Suprapubic skin (tissue), 4 donors: ENCODE results near the gene PEPD. TPM values are rescaled to one million over a fixed set of nuclear protein-coding genes. Genes with fewer than 3 reads are reported as not detected.

ENCODE experiments used
- DNase-seq, 2 donors: peaks; one replicate each; pipeline ENCODE4 v3.0.0-alpha.2; 2019; ENCODE audit warnings: low spot score in 2 of 2
- H3K27ac ChIP-seq: fragments of 200-600 bp; sonication (generic); one replicate; pipeline ENCODE4 v1.5.1; 2019
- H3K27me3 ChIP-seq: fragments of 200-600 bp; sonication (generic); one replicate; pipeline ENCODE4 v1.5.1; 2019
- H3K36me3 ChIP-seq: fragments of 200-600 bp; sonication (generic); one replicate; pipeline ENCODE4 v1.5.1; 2019
- H3K4me1 ChIP-seq: fragments of 200-600 bp; sonication (generic); one replicate; pipeline ENCODE4 v1.5.1; 2019
- H3K4me3 ChIP-seq: fragments of 200-600 bp; sonication (generic); one replicate; pipeline ENCODE4 v1.5.1; 2019; ENCODE audit warnings: mild to moderate bottlenecking
- H3K9me3 ChIP-seq: fragments of 200-600 bp; sonication (generic); one replicate; pipeline ENCODE4 v1.5.1; 2019
- CTCF ChIP-seq, 2 donors: fragments of 200-600 bp in 1 of 2; fragments of 450-650 bp in 1 of 2; sonication (generic) in 1 of 2; IDR thresholded peaks; one replicate each; pipeline ENCODE4 v1.5.1; 2016 to 2019; ENCODE audit warnings: antibody characterized with exemption in 2 of 2, mild to moderate bottlenecking in 1 of 2, moderate library complexity in 1 of 2
- EP300 ChIP-seq: sonication (generic); formaldehyde crosslinking; IDR thresholded peaks from one replicate; pipeline ENCODE4 v1.6.1; 2017; ENCODE audit warnings: antibody characterized with exemption
- POLR2A ChIP-seq, 2 donors: fragments of 450-650 bp; IDR thresholded peaks; one replicate each; pipeline ENCODE4 v1.6.1; 2017; ENCODE audit warnings: antibody characterized with exemption in 2 of 2, mild to moderate bottlenecking in 2 of 2, moderate library complexity in 2 of 2
- POLR2AphosphoS5 ChIP-seq, 3 donors: sonication (generic); formaldehyde crosslinking; IDR thresholded peaks; one replicate each; pipeline ENCODE4 v1.6.1; 2017; ENCODE audit warnings: antibody characterized with exemption in 3 of 3
- WGBS: methylation state at CpG from one replicate; pipeline ENCODE4 v1.1.5; 2018; 5-methylcytosine and 5-hydroxymethylcytosine counted together
- total RNA-seq, 4 donors: library from RNA; depleted of rRNA; stranded (reverse); fragments of >200 nt; gene quantifications; one replicate each; pipeline ENCODE4 v1.1.0, GENCODE V29; 2016

Gene PEPD
- total RNA-seq, 4 donors from 2014 or later, result 35.2 to 73.8 (median 55.9) TPM

GRCh38 chr19:33350538-33351309, 170.9 kb downstream of the PEPD start:
- peak; percentile 83 to 86 for DNase-seq
- 43% methylated on average over 12 of the region's 12 CpGs for WGBS
- no peak overlapping the region for H3K4me3 ChIP-seq
- H3K27me3 ChIP-seq, result no peaks in the 10 kb centered on the region
- H3K9me3 ChIP-seq, result no peaks in the 10 kb centered on the region
- peak in 1 of 3 donors; percentile 75 for TF ChIP-seq POLR2AphosphoS5 (IDR thresholded peaks at IDR 0.05)
- TF ChIP-seq CTCF (IDR thresholded peaks at IDR 0.05), result no peak
- no peak for TF ChIP-seq POLR2A (IDR thresholded peaks at IDR 0.05)
- no peak for TF ChIP-seq EP300
- no peaks in the 10 kb centered on the region for H3K36me3 ChIP-seq
- peak overlapping the region; percentile 60 for H3K27ac ChIP-seq
- H3K4me1 ChIP-seq, result peaks cover 22% of the 10 kb centered on the region

DNA sequence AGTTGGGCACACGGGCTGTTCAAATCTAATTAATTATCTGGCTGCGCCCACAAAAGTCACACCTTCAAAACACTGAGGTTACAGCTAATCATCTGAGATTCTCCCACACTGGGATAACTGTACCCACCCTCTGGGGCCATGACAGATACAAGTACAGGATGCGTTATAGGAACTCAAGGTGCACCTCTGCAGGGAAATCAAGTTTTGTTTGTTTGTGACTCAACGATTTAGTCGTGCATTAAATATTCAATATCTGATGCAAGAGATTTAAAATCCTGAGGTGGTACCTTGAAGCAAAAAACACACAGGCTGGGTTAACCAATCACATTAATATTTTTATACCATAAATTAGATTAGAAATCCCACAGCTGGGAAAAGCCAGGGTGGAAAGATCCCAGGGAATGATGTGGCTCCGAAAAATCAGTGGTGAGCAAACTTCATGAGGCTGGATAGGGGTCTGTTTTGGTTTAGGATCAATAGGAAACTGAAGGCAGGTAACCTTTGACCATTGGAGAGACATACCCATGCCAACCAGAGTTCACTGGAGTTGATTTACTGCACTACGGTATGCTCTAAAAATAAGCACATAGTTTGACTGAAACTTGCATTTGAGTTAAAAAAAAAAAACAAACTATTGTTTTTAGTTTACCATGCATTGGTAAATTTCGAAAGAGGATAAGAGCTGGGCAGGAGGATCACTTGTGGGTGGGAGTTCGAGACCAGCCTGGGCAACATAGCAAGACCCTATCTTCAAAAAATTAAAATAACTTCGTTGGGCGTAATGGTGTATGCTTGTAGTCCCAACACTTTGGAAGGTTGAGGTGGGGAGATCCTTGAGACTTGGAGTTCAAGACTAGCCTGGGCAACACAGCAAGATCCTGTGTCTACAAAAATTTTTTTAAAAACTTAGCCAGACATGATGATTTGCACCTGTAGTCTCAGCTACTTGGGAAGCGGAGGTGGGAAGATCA, 172.0 kb downstream of the PEPD start:
- WGBS, result 67% methylated on average over 12 of the region's 12 CpGs
- no peak overlapping the region for H3K4me3 ChIP-seq
- no peaks in the 10 kb centered on the region for H3K36me3 ChIP-seq
- no peaks in the 10 kb centered on the region for H3K27me3 ChIP-seq
- H3K27ac ChIP-seq, result peak overlapping the region; percentile 20
- no peaks in the 10 kb centered on the region for H3K9me3 ChIP-seq
- TF ChIP-seq POLR2A (IDR thresholded peaks at IDR 0.05) (no peak), EP300 (no peak), POLR2AphosphoS5 (IDR thresholded peaks at IDR 0.05) (no peak), CTCF (IDR thresholded peaks at IDR 0.05) (no peak)
- no peak for DNase-seq
- H3K4me1 ChIP-seq, result peaks cover 28% of the 10 kb centered on the region

DNA sequence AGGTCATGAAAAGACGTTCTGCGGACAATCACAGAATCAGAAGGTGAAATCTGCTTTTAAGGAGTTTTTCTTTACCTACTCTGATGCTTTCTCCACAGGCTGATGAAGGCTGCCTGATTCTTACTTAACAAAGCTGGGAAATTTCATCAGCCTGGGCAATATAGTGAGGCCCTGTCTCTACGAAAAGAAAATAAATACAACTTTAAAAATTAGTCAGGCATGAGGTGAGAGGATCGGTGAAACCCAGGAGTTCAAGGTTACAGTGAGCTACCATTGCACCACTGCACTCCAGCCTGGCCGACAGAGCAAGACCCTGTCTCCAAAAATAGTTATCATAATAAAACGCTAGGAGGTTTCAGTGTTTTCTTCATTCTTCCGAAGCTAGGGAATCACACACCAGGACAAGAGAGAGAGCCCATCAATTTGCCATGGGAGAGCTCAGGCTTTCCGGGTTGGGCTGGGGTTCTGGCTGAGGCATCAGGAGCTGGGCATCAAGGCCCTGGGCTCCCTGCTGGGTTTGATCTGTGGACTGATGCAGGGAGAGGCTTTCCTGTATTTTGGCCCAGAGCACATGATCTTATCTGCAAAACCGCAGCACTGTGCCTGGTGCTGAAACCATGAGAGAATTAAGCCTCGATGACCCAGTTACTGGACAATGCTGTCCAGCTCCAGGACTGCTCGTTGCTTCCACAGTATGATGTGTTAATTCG, 173.1 kb downstream of the PEPD start:
- no peak for TF ChIP-seq CTCF (IDR thresholded peaks at IDR 0.05)
- no peak for TF ChIP-seq EP300
- TF ChIP-seq POLR2A (IDR thresholded peaks at IDR 0.05), result no peak
- TF ChIP-seq POLR2AphosphoS5 (IDR thresholded peaks at IDR 0.05), result no peak

GRCh38 chr19:33347300-33347699, 174.3 kb downstream of the PEPD start:
- 79% methylated on average over 9 of the region's 10 CpGs for WGBS
- Histone ChIP-seq H3K9me3 (no peaks in the 10 kb centered on the region), H3K4me3 (no peak overlapping the region), H3K27ac (no peak overlapping the region), H3K4me1 (peaks cover 42% of the 10 kb centered on the region), H3K27me3 (no peaks in the 10 kb centered on the region), H3K36me3 (no peaks in the 10 kb centered on the region)
- no peak for DNase-seq
- TF ChIP-seq EP300, result no peak

More for the DNA sequence above, 173.1 kb downstream of the PEPD start:
- no peaks in the 10 kb centered on the region for H3K36me3 ChIP-seq
- H3K9me3 ChIP-seq, result no peaks in the 10 kb centered on the region
- no peak for DNase-seq
- H3K4me1 ChIP-seq, result peaks cover 39% of the 10 kb centered on the region
- no peaks in the 10 kb centered on the region for H3K27me3 ChIP-seq
- no peak overlapping the region for H3K4me3 ChIP-seq
- no peak overlapping the region for H3K27ac ChIP-seq
- WGBS, result 62% methylated on average over 12 of the region's 12 CpGs

GRCh38 chr19:33346665-33347064, 174.9 kb downstream of the PEPD start:
- DNase-seq, result no peak

More at GRCh38 chr19:33346665-33347064, 174.9 kb downstream of the PEPD start:
- Histone ChIP-seq H3K36me3 (no peaks in the 10 kb centered on the region), H3K9me3 (no peaks in the 10 kb centered on the region), H3K27me3 (no peaks in the 10 kb centered on the region), H3K27ac (no peak overlapping the region), H3K4me3 (no peak overlapping the region), H3K4me1 (peaks cover 42% of the 10 kb centered on the region)
- TF ChIP-seq CTCF (IDR thresholded peaks at IDR 0.05) (no peak), EP300 (no peak), POLR2A (IDR thresholded peaks at IDR 0.05) (no peak), POLR2AphosphoS5 (IDR thresholded peaks at IDR 0.05) (no peak)
